Measurements from ENCODE around the gene ASAP2.

Gene ASAP2

DNA sequence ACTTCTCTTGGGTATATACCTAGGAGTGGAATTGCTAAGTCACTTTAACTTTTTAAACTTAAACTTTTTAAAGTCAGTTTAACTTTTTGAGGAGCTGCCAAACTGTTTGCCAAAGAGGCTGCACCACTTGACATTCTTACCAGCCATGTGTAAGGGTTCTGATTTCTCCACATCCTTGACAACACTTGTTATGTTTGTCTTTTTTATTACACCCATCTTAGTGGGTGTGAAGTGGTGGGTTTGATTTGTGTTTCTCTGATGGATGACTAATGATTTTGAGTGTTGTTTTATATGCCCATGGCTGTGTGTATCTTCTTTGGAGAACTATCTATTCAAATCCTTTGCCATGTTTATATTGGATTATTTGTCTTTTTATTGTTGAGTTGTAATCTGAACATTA is 13.6 kb downstream of the ASAP2 start:
- no peak overlapping the region for H3K9ac ChIP-seq (ENCODE audit: low read depth in 1 of 2, low read length in 2 of 2)
- no peak overlapping the region for H3K27ac ChIP-seq (ENCODE audit: low read depth in 2 of 2, low read length in 2 of 2)
- no peaks in the 10 kb centered on the region for H3K27me3 ChIP-seq (ENCODE audit: control insufficient read depth in 2 of 2, insufficient read depth in 2 of 2, low read length in 2 of 2)
- H3K36me3 ChIP-seq (ENCODE audit: control insufficient read depth in 2 of 2, insufficient read depth in 2 of 2, low read length in 2 of 2) = peaks cover 5 to 6% of the 10 kb centered on the region in 2 donors
- H3K4me3 ChIP-seq (ENCODE audit: low read length in 2 of 2) = no peak overlapping the region
- H3K9me3 ChIP-seq (ENCODE audit: control insufficient read depth in 2 of 2, low read length in 2 of 2) = no peaks in the 10 kb centered on the region
- no peaks in the 10 kb centered on the region for H3K4me1 ChIP-seq (ENCODE audit: control insufficient read depth in 2 of 2, insufficient read depth in 2 of 2, low read length in 2 of 2)

DNA sequence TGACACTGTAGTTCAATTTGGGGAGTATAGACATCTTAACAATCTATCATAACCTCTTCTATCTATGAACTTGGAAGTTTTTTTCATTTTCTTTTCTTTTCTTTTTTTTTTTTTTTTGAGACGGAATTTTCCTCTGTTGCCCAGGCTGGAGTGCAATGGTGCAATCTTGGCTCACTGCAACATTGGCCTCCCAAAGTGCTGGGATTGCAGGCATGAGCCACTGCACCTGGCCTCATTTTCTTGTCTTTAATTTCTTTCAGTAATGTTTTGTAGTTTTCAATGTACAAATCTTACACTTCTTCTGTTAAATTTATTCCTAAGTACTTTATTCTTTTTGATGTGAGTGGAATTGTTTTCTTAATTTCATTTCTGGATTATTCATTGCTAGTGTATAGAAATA is 14.6 kb downstream of the ASAP2 start:
- Histone ChIP-seq H3K4me3 (ENCODE audit: low read length in 2 of 2) (no peak overlapping the region), H3K27me3 (ENCODE audit: control insufficient read depth in 2 of 2, insufficient read depth in 2 of 2, low read length in 2 of 2) (no peaks in the 10 kb centered on the region), H3K9ac (ENCODE audit: low read depth in 1 of 2, low read length in 2 of 2) (no peak overlapping the region), H3K36me3 (ENCODE audit: control insufficient read depth in 2 of 2, insufficient read depth in 2 of 2, low read length in 2 of 2) (peaks cover 5 to 6% of the 10 kb centered on the region in 2 donors), H3K9me3 (ENCODE audit: control insufficient read depth in 2 of 2, low read length in 2 of 2) (no peaks in the 10 kb centered on the region), H3K27ac (ENCODE audit: low read depth in 2 of 2, low read length in 2 of 2) (no peak overlapping the region), H3K4me1 (ENCODE audit: control insufficient read depth in 2 of 2, insufficient read depth in 2 of 2, low read length in 2 of 2) (no peaks in the 10 kb centered on the region)

DNA sequence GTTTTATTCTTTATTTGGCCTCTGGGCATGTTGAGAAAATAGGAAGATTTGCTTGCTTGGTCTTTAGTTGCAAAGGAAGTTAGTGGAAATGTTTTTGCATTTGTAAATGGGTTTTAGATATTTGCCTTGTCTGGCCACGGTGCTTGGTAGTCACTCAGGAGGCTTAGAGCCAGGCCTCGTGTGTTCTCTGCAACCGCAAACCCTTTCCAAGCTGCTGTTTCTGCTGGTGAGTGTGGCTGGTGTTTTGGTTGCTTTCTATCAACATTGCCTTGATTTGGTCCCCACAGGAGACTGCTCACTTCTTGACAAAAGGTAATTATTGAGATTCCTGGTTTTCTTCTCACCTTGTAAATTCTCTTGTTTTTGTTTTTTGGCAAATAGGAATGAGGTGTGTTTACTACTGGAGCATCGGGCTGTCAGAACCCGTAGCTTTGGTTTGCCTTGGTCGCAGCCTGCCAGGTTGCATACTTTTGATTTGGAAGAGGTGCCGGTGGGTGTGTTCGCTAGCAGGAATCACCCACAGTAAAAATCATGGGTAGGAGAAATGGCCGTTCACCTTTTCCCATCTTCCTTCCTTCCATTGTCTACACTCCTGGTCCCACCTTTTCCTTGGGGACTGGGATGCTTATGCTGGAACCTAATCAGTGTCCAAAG is 15.8 kb downstream of the ASAP2 start:
- Histone ChIP-seq H3K4me1 (ENCODE audit: control insufficient read depth in 2 of 2, insufficient read depth in 2 of 2, low read length in 2 of 2) (no peaks in the 10 kb centered on the region), H3K27me3 (ENCODE audit: control insufficient read depth in 2 of 2, insufficient read depth in 2 of 2, low read length in 2 of 2) (no peaks in the 10 kb centered on the region), H3K9me3 (ENCODE audit: control insufficient read depth in 2 of 2, low read length in 2 of 2) (no peaks in the 10 kb centered on the region), H3K4me3 (ENCODE audit: low read length in 2 of 2) (no peak overlapping the region), H3K27ac (ENCODE audit: low read depth in 2 of 2, low read length in 2 of 2) (no peak overlapping the region), H3K36me3 (ENCODE audit: control insufficient read depth in 2 of 2, insufficient read depth in 2 of 2, low read length in 2 of 2) (peaks cover 2 to 4% of the 10 kb centered on the region in 2 donors), H3K9ac (ENCODE audit: low read depth in 1 of 2, low read length in 2 of 2) (no peak overlapping the region)

DNA sequence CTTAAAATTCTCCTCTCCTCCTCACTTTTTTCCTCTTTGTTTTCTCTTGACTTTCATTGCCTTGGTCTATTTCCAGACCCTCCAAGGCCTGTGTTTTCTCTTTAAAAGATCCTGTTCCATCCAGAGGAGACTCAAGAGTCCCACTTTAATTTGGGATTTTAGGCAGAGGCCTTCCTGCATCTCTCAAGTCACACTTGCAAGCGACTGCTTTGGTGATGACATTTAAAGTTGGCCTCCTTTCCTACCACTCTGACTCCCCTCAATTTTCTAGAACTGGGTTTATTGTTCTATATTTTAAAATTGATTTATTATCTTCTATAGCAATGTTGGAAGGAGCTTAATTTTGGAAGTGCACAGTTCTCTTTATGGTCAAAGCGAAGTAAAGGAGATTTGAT is 16.3 kb downstream of the ASAP2 start:
- Histone ChIP-seq H3K4me1 (ENCODE audit: control insufficient read depth in 2 of 2, insufficient read depth in 2 of 2, low read length in 2 of 2) (no peaks in the 10 kb centered on the region), H3K27ac (ENCODE audit: low read depth in 2 of 2, low read length in 2 of 2) (no peak overlapping the region), H3K36me3 (ENCODE audit: control insufficient read depth in 2 of 2, insufficient read depth in 2 of 2, low read length in 2 of 2) (peaks cover 2 to 4% of the 10 kb centered on the region in 2 donors)

DNA sequence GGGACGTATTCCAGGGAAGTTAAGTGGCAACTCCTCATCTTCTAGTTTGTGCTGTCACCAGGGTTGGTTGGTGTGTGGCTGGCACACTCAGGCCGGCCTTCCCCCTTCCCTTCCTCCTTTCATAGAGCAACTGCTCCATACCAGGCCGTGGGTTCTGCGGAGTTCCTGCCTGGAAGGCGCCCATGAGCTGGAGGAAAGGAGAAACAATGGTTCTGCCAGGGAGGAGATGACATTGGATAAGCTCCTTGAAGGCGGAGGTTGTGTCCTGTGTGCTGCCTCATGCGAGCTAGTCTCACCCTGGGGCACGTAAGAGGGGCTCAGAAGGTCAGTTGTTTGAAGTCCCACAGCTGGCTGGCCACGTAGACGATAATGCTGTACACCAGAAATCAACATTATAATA is 19.2 kb downstream of the ASAP2 start:
- Histone ChIP-seq H3K4me3 (ENCODE audit: low read length in 2 of 2) (no peak overlapping the region), H3K4me1 (ENCODE audit: control insufficient read depth in 2 of 2, insufficient read depth in 2 of 2, low read length in 2 of 2) (peaks cover 7 to 13% of the 10 kb centered on the region in 2 donors), H3K9ac (ENCODE audit: low read depth in 1 of 2, low read length in 2 of 2) (no peak overlapping the region), H3K36me3 (ENCODE audit: control insufficient read depth in 2 of 2, insufficient read depth in 2 of 2, low read length in 2 of 2) (no peaks in the 10 kb centered on the region), H3K9me3 (ENCODE audit: control insufficient read depth in 2 of 2, low read length in 2 of 2) (no peaks in the 10 kb centered on the region), H3K27me3 (ENCODE audit: control insufficient read depth in 2 of 2, insufficient read depth in 2 of 2, low read length in 2 of 2) (no peaks in the 10 kb centered on the region), H3K27ac (ENCODE audit: low read depth in 2 of 2, low read length in 2 of 2) (no peak overlapping the region)

More for the DNA sequence above, 16.3 kb downstream of the ASAP2 start:
- no peak overlapping the region for H3K9ac ChIP-seq (ENCODE audit: low read depth in 1 of 2, low read length in 2 of 2)
- no peaks in the 10 kb centered on the region for H3K9me3 ChIP-seq (ENCODE audit: control insufficient read depth in 2 of 2, low read length in 2 of 2)
- H3K27me3 ChIP-seq (ENCODE audit: control insufficient read depth in 2 of 2, insufficient read depth in 2 of 2, low read length in 2 of 2) = no peaks in the 10 kb centered on the region
- H3K4me3 ChIP-seq (ENCODE audit: low read length in 2 of 2) = no peak overlapping the region

DNA sequence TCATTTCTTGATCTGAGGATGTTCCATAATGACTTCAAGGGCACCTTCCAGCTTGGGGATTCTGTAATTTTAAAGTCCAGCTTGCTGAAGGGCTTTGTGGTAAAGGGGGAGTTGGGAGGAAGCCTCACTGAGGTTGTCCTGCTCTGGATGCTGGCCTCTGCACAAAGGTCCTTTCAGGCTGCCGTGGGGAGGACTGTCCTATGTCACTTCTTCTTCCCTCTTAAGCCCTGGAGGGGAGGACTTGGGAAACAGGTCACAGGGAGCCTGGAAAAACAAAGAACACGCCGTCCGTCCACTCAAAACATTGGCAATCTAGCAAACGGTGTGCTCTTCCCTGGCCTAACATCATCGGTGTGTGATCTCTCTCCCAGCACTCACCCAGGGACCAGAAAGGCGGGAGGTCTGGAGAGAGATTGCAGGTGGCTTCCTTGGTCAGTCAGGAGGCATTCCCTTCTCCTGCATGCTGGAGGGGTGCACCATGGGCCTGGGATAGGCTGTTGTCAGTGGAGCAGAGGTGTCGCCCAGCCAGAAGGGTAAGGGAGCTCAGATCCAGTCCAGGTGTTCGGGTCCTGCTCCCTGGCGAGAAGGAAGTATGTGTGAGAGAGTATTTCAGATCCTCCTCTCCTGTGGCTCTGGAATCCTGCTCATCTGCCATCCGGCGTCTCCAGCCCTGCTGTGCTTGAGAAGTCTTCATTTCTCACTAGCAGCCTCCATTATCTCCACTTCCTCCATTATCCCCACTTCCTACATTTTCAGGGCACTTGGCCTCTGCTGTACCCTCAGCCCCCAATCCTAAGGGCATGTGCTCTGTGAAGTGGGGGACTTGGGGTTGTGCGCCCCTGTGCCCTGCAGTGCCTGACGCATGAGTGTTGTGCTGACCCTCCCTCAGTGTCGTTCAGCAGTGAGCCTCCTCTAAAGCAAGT is 20.1 kb downstream of the ASAP2 start:
- Histone ChIP-seq H3K4me3 (ENCODE audit: low read length in 2 of 2) (no peak overlapping the region), H3K9ac (ENCODE audit: low read depth in 1 of 2, low read length in 2 of 2) (no peak overlapping the region), H3K27ac (ENCODE audit: low read depth in 2 of 2, low read length in 2 of 2) (no peak overlapping the region), H3K9me3 (ENCODE audit: control insufficient read depth in 2 of 2, low read length in 2 of 2) (no peaks in the 10 kb centered on the region), H3K27me3 (ENCODE audit: control insufficient read depth in 2 of 2, insufficient read depth in 2 of 2, low read length in 2 of 2) (no peaks in the 10 kb centered on the region), H3K4me1 (ENCODE audit: control insufficient read depth in 2 of 2, insufficient read depth in 2 of 2, low read length in 2 of 2) (peaks cover 16 to 19% of the 10 kb centered on the region in 2 donors), H3K36me3 (ENCODE audit: control insufficient read depth in 2 of 2, insufficient read depth in 2 of 2, low read length in 2 of 2) (no peaks in the 10 kb centered on the region)

DNA sequence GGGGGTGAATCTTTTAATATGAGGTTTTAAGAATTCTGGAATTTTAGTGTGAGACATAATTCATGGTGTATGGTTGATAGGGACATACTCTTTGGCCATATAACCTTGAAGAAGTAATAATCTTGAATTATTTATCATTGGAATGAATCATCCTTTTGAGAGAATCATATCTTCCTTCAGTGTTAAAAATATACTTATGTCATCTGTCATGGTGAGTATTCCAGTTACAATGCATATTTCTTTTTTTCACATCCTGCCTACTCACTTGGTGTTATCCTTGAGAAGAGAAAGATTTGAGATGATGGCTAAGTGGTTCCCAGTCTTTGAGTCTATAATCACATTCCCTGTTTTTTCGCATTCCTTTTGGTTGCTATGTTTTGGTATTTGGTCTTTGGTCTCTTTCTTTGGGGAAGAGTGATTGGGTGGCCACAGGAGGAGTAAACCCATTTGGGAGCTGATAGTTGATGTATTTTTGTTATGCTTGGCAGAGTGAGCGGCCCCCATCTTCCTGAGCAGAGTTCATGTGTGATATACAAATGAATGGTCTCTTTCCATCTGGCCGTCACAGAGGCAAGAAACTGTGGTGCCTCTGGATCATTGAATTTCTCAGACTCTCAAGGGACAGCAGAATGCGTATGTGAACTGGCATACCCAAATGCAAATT is 21.6 kb downstream of the ASAP2 start:
- no peak overlapping the region for H3K27ac ChIP-seq (ENCODE audit: low read depth in 2 of 2, low read length in 2 of 2)
- H3K4me1 ChIP-seq (ENCODE audit: control insufficient read depth in 2 of 2, insufficient read depth in 2 of 2, low read length in 2 of 2) = peaks cover 18 to 21% of the 10 kb centered on the region in 2 donors

DNA sequence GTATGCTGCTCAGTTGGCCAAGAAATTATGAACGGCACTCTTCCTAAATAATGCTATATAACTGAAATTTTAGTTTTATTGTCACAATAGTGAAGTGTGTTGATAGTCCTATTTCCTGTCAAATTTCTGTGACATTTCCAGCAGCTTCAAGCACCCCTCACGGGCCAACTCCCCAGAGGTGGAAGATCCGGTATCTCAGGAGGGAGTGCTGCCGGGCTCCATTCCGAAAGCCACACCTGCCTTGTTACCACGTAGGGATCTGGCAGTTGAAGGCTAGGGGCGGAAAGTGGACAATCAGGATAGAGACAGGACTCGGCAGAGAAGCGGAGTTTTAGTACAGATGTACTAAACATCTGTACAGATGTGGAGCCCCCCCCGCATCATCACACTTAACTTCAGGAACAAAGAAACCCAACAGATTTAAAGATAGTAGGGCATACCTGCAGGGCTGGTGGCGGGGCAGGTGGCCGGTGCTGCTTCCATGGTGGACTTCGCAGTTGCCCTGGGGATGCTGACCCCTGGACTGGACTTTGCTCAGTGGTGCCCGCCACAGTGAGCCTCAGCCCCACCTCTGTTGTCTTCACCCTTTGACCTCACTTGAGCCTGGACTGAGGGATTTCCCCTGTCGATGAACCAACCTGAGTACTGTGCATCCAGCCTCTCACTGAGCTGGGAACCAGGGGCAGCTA is 22.3 kb downstream of the ASAP2 start:
- peaks cover 18 to 23% of the 10 kb centered on the region in 2 donors for H3K4me1 ChIP-seq (ENCODE audit: control insufficient read depth in 2 of 2, insufficient read depth in 2 of 2, low read length in 2 of 2)
- no peak overlapping the region for H3K9ac ChIP-seq (ENCODE audit: low read depth in 1 of 2, low read length in 2 of 2)
- H3K9me3 ChIP-seq (ENCODE audit: control insufficient read depth in 2 of 2, low read length in 2 of 2) = no peaks in the 10 kb centered on the region
- H3K27me3 ChIP-seq (ENCODE audit: control insufficient read depth in 2 of 2, insufficient read depth in 2 of 2, low read length in 2 of 2) = no peaks in the 10 kb centered on the region
- H3K27ac ChIP-seq (ENCODE audit: low read depth in 2 of 2, low read length in 2 of 2) = no peak overlapping the region
- no peak overlapping the region for H3K4me3 ChIP-seq (ENCODE audit: low read length in 2 of 2)
- H3K36me3 ChIP-seq (ENCODE audit: control insufficient read depth in 2 of 2, insufficient read depth in 2 of 2, low read length in 2 of 2) = no peaks in the 10 kb centered on the region

More for the DNA sequence above, 21.6 kb downstream of the ASAP2 start:
- Histone ChIP-seq H3K36me3 (ENCODE audit: control insufficient read depth in 2 of 2, insufficient read depth in 2 of 2, low read length in 2 of 2) (no peaks in the 10 kb centered on the region), H3K27me3 (ENCODE audit: control insufficient read depth in 2 of 2, insufficient read depth in 2 of 2, low read length in 2 of 2) (no peaks in the 10 kb centered on the region), H3K9me3 (ENCODE audit: control insufficient read depth in 2 of 2, low read length in 2 of 2) (no peaks in the 10 kb centered on the region), H3K9ac (ENCODE audit: low read depth in 1 of 2, low read length in 2 of 2) (no peak overlapping the region), H3K4me3 (ENCODE audit: low read length in 2 of 2) (no peak overlapping the region)

DNA sequence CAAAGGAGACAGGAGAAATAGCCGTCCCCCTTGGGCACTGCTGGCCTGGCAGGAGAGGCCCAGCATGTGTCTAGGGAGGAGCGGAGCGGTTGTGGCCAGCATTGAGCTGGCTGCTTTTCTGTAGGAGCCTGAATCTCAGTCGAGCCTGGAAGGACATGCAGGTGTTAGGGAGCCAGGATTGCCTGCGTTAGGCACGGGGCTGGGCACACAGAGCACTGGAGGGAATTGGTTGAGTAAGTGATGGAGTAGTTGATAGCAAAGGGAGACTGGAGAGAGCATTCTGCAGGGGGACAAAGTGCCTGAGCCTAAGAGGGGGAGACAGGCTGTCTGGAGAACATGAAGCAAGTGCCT is 22.8 kb downstream of the ASAP2 start:
- Histone ChIP-seq H3K4me1 (ENCODE audit: control insufficient read depth in 2 of 2, insufficient read depth in 2 of 2, low read length in 2 of 2) (peaks cover 23% of the 10 kb centered on the region in 2 donors), H3K27me3 (ENCODE audit: control insufficient read depth in 2 of 2, insufficient read depth in 2 of 2, low read length in 2 of 2) (no peaks in the 10 kb centered on the region), H3K9me3 (ENCODE audit: control insufficient read depth in 2 of 2, low read length in 2 of 2) (no peaks in the 10 kb centered on the region), H3K4me3 (ENCODE audit: low read length in 2 of 2) (no peak overlapping the region), H3K27ac (ENCODE audit: low read depth in 2 of 2, low read length in 2 of 2) (no peak overlapping the region), H3K36me3 (ENCODE audit: control insufficient read depth in 2 of 2, insufficient read depth in 2 of 2, low read length in 2 of 2) (no peaks in the 10 kb centered on the region), H3K9ac (ENCODE audit: low read depth in 1 of 2, low read length in 2 of 2) (no peak overlapping the region)

Measured in mucosa of rectum (tissue), 2 donors.